Lower leg skin (tissue), 3 donors: ENCODE data around the gene RCAN2.

Experiments
- CTCF ChIP-seq, 3 donors: fragments of 450-650 bp; IDR thresholded peaks; one replicate each; pipeline ENCODE4 v1.5.1; 2016; ENCODE audit warnings: antibody characterized with exemption in 3 of 3, mild to moderate bottlenecking in 3 of 3, moderate library complexity in 2 of 3
- POLR2A ChIP-seq, 2 donors: fragments of 450-650 bp; IDR thresholded peaks; one replicate each; pipeline ENCODE4 v1.6.1; 2016 to 2017; ENCODE audit warnings: antibody characterized with exemption in 2 of 2, mild to moderate bottlenecking in 1 of 2, moderate library complexity in 1 of 2

GRCh38 chr6:46334442-46334841 is 156.8 kb downstream of the RCAN2 start:
- TF ChIP-seq CTCF (IDR thresholded peaks at IDR 0.05) (no peak), POLR2A (IDR thresholded peaks at IDR 0.05) (no peak)
